GM12892 (cell line): ENCODE results near the gene KCNJ6.
A peak's percentile ranks its signal among the peaks of the same experiment; 100 is the strongest.

Source experiments
- DNase-seq: peaks from one replicate; pipeline ENCODE4 v3.0.0; 2011; ENCODE audit not compliant: insufficient read length
- FAIRE-seq: peaks from 2 replicates; lab custom pipeline; 2011; peaks lifted over from hg19 to GRCh38; lab: Jason Lieb, UNC
- POLR2A ChIP-seq: IDR thresholded peaks from 2 replicates; pipeline ENCODE4 v1.6.1; 2011; ENCODE audit warnings: low read depth, low read length, control low read depth
- POLR2AphosphoS5 ChIP-seq: IDR thresholded peaks from 2 replicates; pipeline ENCODE4 v1.6.1; 2011; ENCODE audit warnings: low read depth, low read length, control low read depth
- TAF1 ChIP-seq: IDR thresholded peaks from 2 replicates; pipeline ENCODE4 v1.6.1; 2011; ENCODE audit warnings: low read depth, mild to moderate bottlenecking, control low read depth, low read length, borderline replicate concordance

The KCNJ6 gene

GRCh38 chr21:37759777-37760176 is 156.5 kb downstream of the KCNJ6 start:
- TF ChIP-seq POLR2AphosphoS5 = no peak
- TF ChIP-seq TAF1 = no peak
- no peak for TF ChIP-seq POLR2A
- FAIRE-seq = no peak
- DNase-seq = no peak

DNA sequence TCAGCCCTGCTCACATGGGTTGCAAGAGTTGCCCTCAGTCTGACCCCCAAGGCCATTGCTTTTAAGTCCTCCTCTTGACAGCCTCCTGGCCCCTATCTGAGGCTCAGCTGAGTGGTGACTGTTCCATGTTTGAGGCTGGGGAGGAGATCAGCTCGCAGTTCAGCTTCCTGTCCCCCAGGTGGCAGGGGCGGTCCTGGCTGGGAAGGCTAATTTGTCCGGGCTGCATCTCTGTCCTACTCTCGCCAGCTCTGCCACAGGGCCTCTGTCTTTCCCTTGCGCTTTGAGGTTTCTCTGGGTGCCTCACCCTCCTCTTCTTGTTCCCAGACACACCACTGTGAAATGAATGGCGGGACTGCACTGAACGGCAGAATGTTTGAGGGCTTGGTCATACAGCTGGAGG is 157.3 kb downstream of the KCNJ6 start:
- TF ChIP-seq TAF1 = no peak
- TF ChIP-seq POLR2A = no peak
- no peak for TF ChIP-seq POLR2AphosphoS5
- FAIRE-seq = no peak
- DNase-seq = peak; percentile 30

DNA sequence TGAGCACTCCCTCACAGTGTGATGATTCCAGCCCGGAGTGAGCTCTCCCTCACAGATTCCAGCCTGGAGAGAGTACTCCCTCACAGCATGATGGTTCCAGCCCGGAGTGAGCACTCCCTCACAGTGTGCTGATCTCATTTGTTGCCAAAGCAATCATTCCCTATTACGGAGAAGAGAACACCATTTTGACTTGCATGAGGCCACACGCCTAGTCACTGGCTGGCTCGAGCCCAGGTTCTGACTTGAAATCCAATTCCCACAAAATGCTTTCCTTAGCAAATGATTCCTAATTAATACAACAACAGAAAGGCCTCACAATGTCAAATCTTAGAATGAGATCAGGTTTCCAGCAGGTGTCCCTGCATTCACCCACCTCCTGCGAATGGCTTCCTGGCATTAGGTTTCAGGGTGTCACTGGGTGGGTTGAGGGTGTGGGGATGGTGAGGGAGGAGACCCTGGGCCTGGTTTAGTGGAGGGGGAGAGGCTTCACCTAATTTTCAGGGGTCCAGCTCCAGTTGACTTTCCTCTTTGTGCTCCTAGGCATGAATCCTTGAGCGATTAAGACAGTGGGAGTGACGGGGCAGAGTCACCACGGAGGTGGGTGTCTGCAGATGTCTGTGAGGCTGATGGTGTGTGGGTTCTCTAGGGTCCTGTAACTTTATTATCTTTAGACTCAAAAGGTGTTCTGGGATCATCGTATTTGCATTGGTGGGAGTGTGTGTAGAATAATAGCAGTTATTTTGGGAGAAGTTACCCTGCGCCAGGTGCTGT is 158.5 kb downstream of the KCNJ6 start:
- TF ChIP-seq POLR2A = no peak
- no peak for TF ChIP-seq TAF1
- TF ChIP-seq POLR2AphosphoS5 = no peak
- FAIRE-seq (no peak), DNase-seq (no peak)

GRCh38 chr21:37753122-37753599 is 163.1 kb downstream of the KCNJ6 start:
- TF ChIP-seq TAF1 = no peak
- no peak for TF ChIP-seq POLR2AphosphoS5
- DNase-seq (no peak), FAIRE-seq (no peak)

DNA sequence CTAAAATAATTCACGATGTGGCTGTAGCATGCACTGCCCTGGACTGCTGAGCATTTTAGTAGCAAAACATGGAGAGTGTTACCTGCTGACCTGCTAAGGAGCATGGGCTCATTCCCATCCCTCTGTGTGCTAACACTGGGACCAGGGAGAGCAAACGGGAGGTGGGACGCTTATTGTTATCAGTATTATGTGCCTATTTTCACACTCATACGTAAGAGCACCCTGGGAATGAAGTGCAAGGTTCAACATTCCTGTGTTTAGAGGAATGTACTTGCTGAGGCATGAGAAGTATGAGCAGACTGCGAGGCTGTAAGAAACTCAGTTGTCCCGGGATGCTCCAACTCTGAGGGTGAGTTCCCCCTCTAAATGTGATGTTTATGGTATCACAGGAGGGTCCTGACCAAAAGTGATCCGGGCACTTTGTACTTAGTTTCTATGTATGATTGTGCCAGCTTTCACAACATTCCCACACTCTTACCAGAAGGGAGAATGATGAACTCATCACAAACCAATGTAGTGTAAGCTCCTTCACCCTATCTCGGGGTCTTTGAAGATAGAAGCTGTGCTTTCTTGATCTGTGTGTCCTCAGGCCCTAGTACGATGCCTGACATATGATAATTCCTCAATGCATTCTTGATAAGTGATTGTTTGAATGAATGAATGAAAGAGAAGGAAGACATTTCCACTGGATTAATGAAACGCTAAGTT is 164.8 kb downstream of the KCNJ6 start:
- no peak for FAIRE-seq
- TF ChIP-seq TAF1 (no peak), POLR2AphosphoS5 (no peak), POLR2A (no peak)
- no peak for DNase-seq

GRCh38 chr21:37749132-37749531 is 167.1 kb downstream of the KCNJ6 start:
- no peak for DNase-seq
- no peak for FAIRE-seq
- TF ChIP-seq POLR2AphosphoS5 (no peak), TAF1 (no peak), POLR2A (no peak)

GRCh38 chr21:37748351-37748750 is 167.9 kb downstream of the KCNJ6 start:
- DNase-seq = no peak
- no peak for FAIRE-seq
- no peak for TF ChIP-seq POLR2A
- no peak for TF ChIP-seq POLR2AphosphoS5

GRCh38 chr21:37746849-37747248 is 169.4 kb downstream of the KCNJ6 start:
- DNase-seq (no peak), FAIRE-seq (no peak)
- TF ChIP-seq TAF1 = no peak
- TF ChIP-seq POLR2AphosphoS5 = no peak
- no peak for TF ChIP-seq POLR2A

DNA sequence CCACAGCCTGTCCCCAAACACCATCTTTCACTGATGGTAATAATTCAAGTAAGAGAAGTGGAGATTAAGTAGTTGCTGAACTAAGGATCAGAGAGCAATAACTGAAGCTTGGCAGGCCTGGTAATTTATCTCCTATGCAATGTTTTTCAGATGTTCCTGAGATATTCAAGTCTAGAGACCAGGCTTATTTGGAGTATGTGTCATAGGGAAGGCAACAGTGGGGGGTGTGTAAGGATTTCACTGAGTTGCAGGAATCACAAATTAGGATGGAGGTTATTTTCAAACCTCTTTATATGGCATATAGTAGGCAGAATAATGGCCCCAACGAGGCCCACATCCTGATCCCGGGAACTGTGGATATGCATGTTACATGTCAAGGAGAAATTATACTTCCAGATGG is 171.7 kb downstream of the KCNJ6 start:
- no peak for TF ChIP-seq POLR2AphosphoS5
- TF ChIP-seq TAF1 = no peak
- no peak for TF ChIP-seq POLR2A
- FAIRE-seq (no peak), DNase-seq (no peak)

GRCh38 chr21:37742532-37742931 is 173.7 kb downstream of the KCNJ6 start:
- FAIRE-seq (no peak), DNase-seq (no peak)
- TF ChIP-seq TAF1 (no peak), POLR2AphosphoS5 (no peak), POLR2A (no peak)

DNA sequence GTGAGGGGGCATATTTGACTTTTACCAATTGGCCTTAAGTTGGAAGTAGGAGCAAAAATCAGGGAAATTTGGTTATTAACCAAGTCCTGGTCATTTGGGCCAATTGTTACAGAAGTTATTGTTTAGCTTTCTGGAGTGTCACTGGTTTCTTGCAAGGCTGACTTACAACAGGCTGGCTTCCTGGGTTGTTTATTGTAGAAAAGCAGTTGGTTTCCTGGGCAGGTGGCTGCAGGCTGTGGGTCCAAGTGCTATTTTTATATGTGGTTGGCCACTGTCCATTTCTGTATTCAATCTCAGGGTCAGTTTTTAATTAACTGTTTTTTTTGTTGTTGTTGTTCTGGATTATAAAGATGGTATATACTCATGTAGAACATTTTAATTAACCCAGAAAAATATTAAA is 174.1 kb downstream of the KCNJ6 start:
- DNase-seq (no peak), FAIRE-seq (no peak)
- TF ChIP-seq POLR2A (no peak), TAF1 (no peak), POLR2AphosphoS5 (no peak)

- TF ChIP-seq POLR2AphosphoS5 (no peak), POLR2A (no peak), TAF1 (no peak)
- FAIRE-seq (no peak), DNase-seq (no peak)
Observed at GRCh38 chr21:37737996-37738395, 178.3 kb downstream of the KCNJ6 start.

GRCh38 chr21:37737507-37737906 is 178.8 kb downstream of the KCNJ6 start:
- FAIRE-seq (no peak), DNase-seq (no peak)
- TF ChIP-seq TAF1 (no peak), POLR2AphosphoS5 (no peak), POLR2A (no peak)
